ENCODE measurements around the gene C14orf119. TPM values are rescaled to one million over a fixed set of nuclear protein-coding genes. Genes with fewer than 3 reads are reported as not detected.

Gene C14orf119
- total RNA-seq, 1 experiment from 2014 or later = 65.1 TPM

DNA sequence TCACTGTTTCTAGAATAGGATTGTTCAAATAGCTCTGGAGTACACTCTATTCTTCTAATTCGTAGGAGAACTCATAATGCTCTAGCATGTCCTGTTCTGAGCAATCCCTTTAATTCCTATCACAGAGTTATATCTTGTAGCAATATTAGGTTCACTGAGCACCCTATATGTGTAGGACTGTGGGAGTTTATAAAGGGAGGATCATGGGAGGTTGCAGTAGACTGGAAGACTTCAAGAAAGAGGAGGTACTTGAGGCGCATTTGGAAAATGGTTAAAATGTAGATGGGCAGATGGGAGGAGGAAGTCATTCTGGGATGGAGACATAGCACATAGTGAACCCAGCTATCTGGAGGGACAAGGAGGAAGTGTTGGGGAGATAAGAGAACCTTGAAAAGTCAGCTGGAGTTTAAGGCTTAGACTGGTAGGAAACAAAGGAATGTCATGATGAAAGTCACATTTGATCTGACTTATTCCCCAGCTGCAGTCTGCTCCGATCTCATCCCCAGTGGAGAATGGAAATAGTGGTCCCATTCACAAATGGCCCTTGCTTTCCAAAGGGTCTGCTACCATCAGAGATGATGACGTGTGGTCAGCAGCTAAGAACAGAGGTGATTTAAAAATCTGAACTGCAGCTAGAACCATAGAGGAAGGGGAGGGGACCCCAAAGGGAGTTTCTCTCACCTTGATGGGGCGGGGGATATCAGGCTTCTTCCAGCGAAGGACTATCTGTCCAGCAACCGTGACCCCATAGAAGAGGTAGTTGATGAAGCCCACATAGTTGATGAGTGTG lies 33.9 kb downstream of the C14orf119 start:
- H3K27me3 Mint-ChIP-seq (ENCODE audit: low read depth) = no peaks in the 10 kb centered on the region
- no peak for DNase-seq
- no peak overlapping the region for H3K9ac ChIP-seq (ENCODE audit: extremely low read depth, insufficient read length, low read length)
- no peak overlapping the region for H4K5ac ChIP-seq (ENCODE audit: insufficient read length, low read depth, low read length)
- H3K27ac Mint-ChIP-seq = no peak overlapping the region
- no peaks in the 10 kb centered on the region for H3K23me2 ChIP-seq (ENCODE audit: insufficient read length, low read depth, low read length, poor library complexity, severe bottlenecking)
- H3K4me1 Mint-ChIP-seq = peaks cover 15% of the 10 kb centered on the region in 2 experiments
- H3K9me3 ChIP-seq (ENCODE audit: control insufficient read depth, low read depth, low read length) = no peaks in the 10 kb centered on the region
- peaks cover 1% of the 10 kb centered on the region; the same call in 1 of the 2 replicates for H3K27me3 ChIP-seq (ENCODE audit: insufficient read depth, low read length)
- no peak overlapping the region for H3K4me3 Mint-ChIP-seq
- H3K9me3 Mint-ChIP-seq = no peaks in the 10 kb centered on the region
- H2BK15ac ChIP-seq (ENCODE audit: low read depth, low read length) = no peak overlapping the region
- H2AK5ac ChIP-seq (ENCODE audit: insufficient read length, low read length) = no peak overlapping the region
- no peak overlapping the region for H3K18ac ChIP-seq (ENCODE audit: insufficient read length, low read depth, low read length)
- TF ChIP-seq, protein P1, sequence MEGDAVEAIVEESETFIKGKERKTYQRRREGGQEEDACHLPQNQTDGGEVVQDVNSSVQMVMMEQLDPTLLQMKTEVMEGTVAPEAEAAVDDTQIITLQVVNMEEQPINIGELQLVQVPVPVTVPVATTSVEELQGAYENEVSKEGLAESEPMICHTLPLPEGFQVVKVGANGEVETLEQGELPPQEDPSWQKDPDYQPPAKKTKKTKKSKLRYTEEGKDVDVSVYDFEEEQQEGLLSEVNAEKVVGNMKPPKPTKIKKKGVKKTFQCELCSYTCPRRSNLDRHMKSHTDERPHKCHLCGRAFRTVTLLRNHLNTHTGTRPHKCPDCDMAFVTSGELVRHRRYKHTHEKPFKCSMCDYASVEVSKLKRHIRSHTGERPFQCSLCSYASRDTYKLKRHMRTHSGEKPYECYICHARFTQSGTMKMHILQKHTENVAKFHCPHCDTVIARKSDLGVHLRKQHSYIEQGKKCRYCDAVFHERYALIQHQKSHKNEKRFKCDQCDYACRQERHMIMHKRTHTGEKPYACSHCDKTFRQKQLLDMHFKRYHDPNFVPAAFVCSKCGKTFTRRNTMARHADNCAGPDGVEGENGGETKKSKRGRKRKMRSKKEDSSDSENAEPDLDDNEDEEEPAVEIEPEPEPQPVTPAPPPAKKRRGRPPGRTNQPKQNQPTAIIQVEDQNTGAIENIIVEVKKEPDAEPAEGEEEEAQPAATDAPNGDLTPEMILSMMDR (conservative IDR thresholded peaks at IDR 0.05) = no peak
- H3K79me1 ChIP-seq (ENCODE audit: insufficient read depth, low read depth, low read length, poor library complexity, severe bottlenecking) = no peaks in the 10 kb centered on the region
- no peak overlapping the region for H2BK12ac ChIP-seq (ENCODE audit: insufficient read length, low read depth, low read length)
- no peaks in the 10 kb centered on the region; the same call in 1 of the 2 replicates for H3K4me1 ChIP-seq (ENCODE audit: insufficient read depth, low read length)
- H4K20me1 ChIP-seq (ENCODE audit: control insufficient read depth, insufficient read depth, insufficient read length) = no peaks in the 10 kb centered on the region
- H3K4me2 ChIP-seq (ENCODE audit: insufficient read depth, insufficient read length, low read length) = no peak overlapping the region
- peaks cover 35 to 57% (median 51%) of the 10 kb centered on the region in 3 experiments; a peak in 6 of 7 replicates for H3K36me3 Mint-ChIP-seq (ENCODE audit: insufficient read depth in 1 of 3, low read depth in 3 of 3)
- no peak overlapping the region for H3T11ph ChIP-seq (ENCODE audit: low read length)
- no peak overlapping the region for H3K56ac ChIP-seq (ENCODE audit: insufficient read length, low read depth, low read length)
- H3K14ac ChIP-seq (ENCODE audit: insufficient read depth, low read length) = no peak overlapping the region
- no peak overlapping the region for H2BK5ac ChIP-seq (ENCODE audit: insufficient read length, low read length)
- H2AFZ ChIP-seq (ENCODE audit: low read length) = no peak overlapping the region
- H3K4ac ChIP-seq (ENCODE audit: low read depth, low read length) = no peak overlapping the region
- H4K8ac ChIP-seq (replicated peaks; ENCODE audit: insufficient read length, low read depth, low read length) = no peak overlapping the region
- no peak overlapping the region for H2BK20ac ChIP-seq (ENCODE audit: low read depth, low read length, poor library complexity, severe bottlenecking)
- no peak overlapping the region for H2BK120ac ChIP-seq (ENCODE audit: low read depth, low read length, poor library complexity, severe bottlenecking)
- no peak overlapping the region for H3K23ac ChIP-seq (ENCODE audit: insufficient read length, low read depth, low read length)
- no peaks in the 10 kb centered on the region for H3K79me2 ChIP-seq (ENCODE audit: insufficient read depth, low read length)
- WGBS (ENCODE audit: extremely low coverage, insufficient read length, low lambda C conversion rate) = no CpG with 5 or more reads among the region's 7 CpGs
- H3K27ac ChIP-seq (ENCODE audit: insufficient read length, low read depth, low read length) = no peak overlapping the region
- H4K91ac ChIP-seq (ENCODE audit: insufficient read length, low read depth, low read length) = no peak overlapping the region

Data from H9 (cell line).